CD4-positive, alpha-beta memory T cell (primary cell): ENCODE measurements around the gene ZNHIT2. TPM values are rescaled to one million over a fixed set of nuclear protein-coding genes. Genes with fewer than 3 reads are reported as not detected.
A peak's percentile ranks its signal among the peaks of the same experiment; 100 is the strongest.

ENCODE experiments used
- CTCF ChIA-PET: fragments of 350-600 bp; sonication (Branson Sonifier 250); formaldehyde crosslinking; loops from one replicate; lab custom pipeline; 2021; ENCODE audit warnings: inconsistent platforms; ENCODE audit not compliant: partially characterized antibody; lab: Charles Lee
- POLR2A ChIA-PET: fragments of 350-600 bp; sonication (Branson Sonifier 250); formaldehyde crosslinking; loops from one replicate; lab custom pipeline; 2021; ENCODE audit not compliant: partially characterized antibody; lab: Charles Lee
- DNase-seq, 5 donors: peaks; one replicate each; pipeline versions ENCODE4 v3.0.0 to v3.0.0-alpha.2; 2020 to 2022; ENCODE audit warnings: mixed read lengths in 1 of 5
- H3K27ac ChIP-seq: one replicate; pipeline ENCODE4 v1.7.0; 2013; ENCODE audit warnings: low read depth, low read length
- H3K27me3 ChIP-seq: 2 replicates; pipeline ENCODE4 v1.7.0; 2013; ENCODE audit warnings: mild to moderate bottlenecking, low read length, moderate library complexity; ENCODE audit not compliant: insufficient read depth
- H3K36me3 ChIP-seq: 2 replicates; pipeline ENCODE4 v1.7.0; 2013; ENCODE audit warnings: mild to moderate bottlenecking, low read length, moderate library complexity; ENCODE audit not compliant: insufficient read depth
- H3K4me1 ChIP-seq: 2 replicates; pipeline ENCODE4 v1.7.0; 2013; ENCODE audit warnings: mild to moderate bottlenecking, low read length, moderate library complexity; ENCODE audit not compliant: insufficient read depth
- H3K4me3 ChIP-seq, 2 donors: one replicate each; pipeline ENCODE4 v1.7.0; 2013; ENCODE audit warnings: low read length in 2 of 2, mild to moderate bottlenecking in 1 of 2
- H3K9me3 ChIP-seq, 2 donors: one replicate each; pipeline ENCODE4 v1.7.0; 2013; ENCODE audit warnings: low read length in 2 of 2, control low read depth in 1 of 2; ENCODE audit not compliant: control insufficient read depth in 1 of 2
- H3K27ac Mint-ChIP-seq, 7 donors: one replicate each; pipeline ENCODE4 v1.8.0; 2020 to 2021; ENCODE audit warnings: mixed read lengths in 7 of 7, mild to moderate bottlenecking in 6 of 7, inconsistent platforms in 3 of 7, moderate library complexity in 3 of 7
- H3K27me3 Mint-ChIP-seq, 2 donors: one replicate each; pipeline ENCODE4 v1.8.0; 2020 to 2021; ENCODE audit warnings: mixed read lengths in 2 of 2
- H3K36me3 Mint-ChIP-seq, 2 donors: one replicate each; pipeline ENCODE4 v1.8.0; 2020 to 2021; ENCODE audit warnings: mixed read lengths in 2 of 2, inconsistent platforms in 1 of 2, mild to moderate bottlenecking in 1 of 2
- H3K4me1 Mint-ChIP-seq, 4 donors: one replicate each; pipeline ENCODE4 v1.8.0; 2020 to 2021; ENCODE audit warnings: mixed read lengths in 4 of 4, mild to moderate bottlenecking in 1 of 4
- H3K4me3 Mint-ChIP-seq, 8 donors: one replicate each; pipeline ENCODE4 v1.8.0; 2020 to 2021; ENCODE audit warnings: mixed read lengths in 8 of 8, mild to moderate bottlenecking in 7 of 8, moderate library complexity in 6 of 8, inconsistent platforms in 3 of 8
- H3K9me3 Mint-ChIP-seq, 8 donors: one replicate each; pipeline ENCODE4 v1.8.0; 2020 to 2021; ENCODE audit warnings: mixed read lengths in 8 of 8, mild to moderate bottlenecking in 5 of 8, inconsistent platforms in 3 of 8, moderate library complexity in 1 of 8
- intact Hi-C: fragments of 100-400 bp; cut with micrococcal nuclease; formaldehyde crosslinking; loops from one replicate; pipeline ENCODE4 v1.15.1; 2023
- polyA plus RNA-seq, 2 donors: library from polyadenylated mRNA; unstranded; fragments of 300-500 nt; fragmentation: Illumina TruSeq; gene quantifications; one replicate each; pipeline ENCODE4 v1.2.3, GENCODE V29; 2021
- total RNA-seq, 2 experiments: library from RNA; stranded (reverse); gene quantifications; one replicate each; pipeline ENCODE4 v1.2.3, GENCODE V29; 2021

Gene ZNHIT2
- total and polyA plus RNA-seq, 4 experiments from 2014 or later = 13.1 to 22.5 (median 16.2) TPM

DNA sequence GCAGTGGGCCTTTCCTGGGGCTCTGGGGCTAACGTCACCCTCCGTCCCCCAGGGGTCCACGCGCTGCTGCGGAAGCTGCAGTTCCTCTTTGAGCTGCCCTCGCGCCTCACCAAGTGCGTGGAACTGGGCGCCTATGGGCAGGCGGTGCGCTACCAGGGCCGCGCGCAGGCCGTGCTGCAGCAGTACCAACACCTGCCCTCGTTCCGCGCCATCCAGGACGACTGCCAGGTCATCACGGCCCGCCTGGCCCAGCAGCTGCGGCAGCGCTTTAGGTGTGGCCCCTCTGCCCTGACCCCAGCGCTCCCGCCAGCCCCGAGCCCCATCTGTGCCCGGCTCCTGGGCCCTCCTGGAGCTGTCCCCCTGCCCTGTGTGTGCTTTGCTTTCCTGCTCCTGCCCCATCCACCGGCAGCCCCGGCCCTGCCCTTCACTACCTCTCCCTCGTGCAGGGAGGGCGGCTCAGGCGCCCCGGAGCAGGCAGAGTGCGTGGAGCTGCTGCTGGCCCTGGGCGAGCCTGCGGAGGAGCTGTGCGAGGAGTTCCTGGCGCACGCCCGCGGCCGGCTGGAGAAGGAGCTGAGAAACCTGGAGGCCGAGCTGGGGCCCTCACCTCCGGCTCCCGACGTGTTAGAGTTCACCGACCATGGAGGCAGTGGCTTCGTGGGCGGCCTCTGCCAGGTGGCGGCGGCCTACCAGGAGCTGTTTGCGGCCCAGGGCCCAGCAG is 9.6 kb downstream of the ZNHIT2 start:
- Histone ChIP-seq H3K27me3 (no peaks in the 10 kb centered on the region), H3K27ac (no peak overlapping the region), H3K4me3 (no peak overlapping the region), H3K36me3 (peaks cover 16% of the 10 kb centered on the region), H3K9me3 (no peaks in the 10 kb centered on the region), H3K4me1 (peaks cover 20% of the 10 kb centered on the region)
- no peak overlapping the region for H3K4me3 Mint-ChIP-seq
- no peak overlapping the region for H3K27ac Mint-ChIP-seq
- H3K4me1 Mint-ChIP-seq = peaks cover 13 to 35% (median 28%) of the 10 kb centered on the region in 4 donors
- H3K27me3 Mint-ChIP-seq = no peaks in the 10 kb centered on the region
- POLR2A ChIA-PET = interaction anchor here (1.8 to 15.5 kb wide), 3 partner anchors 9 to 13 kb away, joined by 7 to 320 read pairs (median 12); partner anchors contain the start of genes FAU, MRPL49, VPS51 and ZNHIT2
- H3K36me3 Mint-ChIP-seq = peaks cover 20 to 40% of the 10 kb centered on the region in 2 donors
- intact Hi-C loops = no loop called here
- CTCF ChIA-PET = interaction anchor here (4.8 to 6.8 kb wide), 3 partner anchors 10 to 73 kb away, joined by 33 to 70 read pairs (median 55); partner anchors contain the start of genes CAPN1, FAU, MRPL49 and VPS51
- no peak for DNase-seq
- no peaks in the 10 kb centered on the region for H3K9me3 Mint-ChIP-seq

DNA sequence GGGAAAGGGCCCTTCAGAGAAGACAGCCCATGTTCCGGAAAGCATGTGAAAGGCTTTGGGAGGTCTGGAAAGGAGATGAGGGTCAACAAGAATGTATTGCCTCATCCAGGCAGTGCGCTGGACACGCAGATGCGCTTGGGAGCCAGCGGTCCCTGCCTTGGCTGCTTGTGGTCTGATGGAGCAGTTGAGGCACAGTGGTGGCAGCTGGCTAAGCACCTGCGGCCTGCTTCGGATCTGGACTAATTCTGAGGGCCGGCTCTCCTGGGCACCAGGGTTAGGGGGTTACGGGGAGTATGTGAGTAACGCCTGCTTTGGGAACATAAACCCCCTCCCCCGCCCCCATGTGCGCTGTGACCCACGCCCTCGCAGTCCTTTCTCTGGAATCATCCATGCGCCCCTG is 10.4 kb downstream of the ZNHIT2 start:
- H3K4me3 Mint-ChIP-seq = no peak overlapping the region
- H3K27ac Mint-ChIP-seq = peak overlapping the region in 1 of 7 donors; percentile 32
- no peaks in the 10 kb centered on the region for H3K27me3 ChIP-seq
- CTCF ChIA-PET = no interaction called here
- H3K36me3 Mint-ChIP-seq = peaks cover 20 to 43% of the 10 kb centered on the region in 2 donors
- H3K9me3 ChIP-seq = no peaks in the 10 kb centered on the region
- H3K27me3 Mint-ChIP-seq = no peaks in the 10 kb centered on the region
- no peaks in the 10 kb centered on the region for H3K9me3 Mint-ChIP-seq
- peaks cover 13 to 32% (median 26%) of the 10 kb centered on the region in 4 donors for H3K4me1 Mint-ChIP-seq
- DNase-seq = no peak
- H3K36me3 ChIP-seq = peaks cover 16% of the 10 kb centered on the region
- no peak overlapping the region for H3K4me3 ChIP-seq
- no peak overlapping the region for H3K27ac ChIP-seq
- intact Hi-C loops = no loop called here
- POLR2A ChIA-PET = interaction anchor here (2.0 to 15.5 kb wide), 2 partner anchors 10 to 14 kb away, joined by 7 to 320 read pairs; partner anchors contain the start of genes FAU, MRPL49 and VPS51
- H3K4me1 ChIP-seq = peaks cover 17% of the 10 kb centered on the region

DNA sequence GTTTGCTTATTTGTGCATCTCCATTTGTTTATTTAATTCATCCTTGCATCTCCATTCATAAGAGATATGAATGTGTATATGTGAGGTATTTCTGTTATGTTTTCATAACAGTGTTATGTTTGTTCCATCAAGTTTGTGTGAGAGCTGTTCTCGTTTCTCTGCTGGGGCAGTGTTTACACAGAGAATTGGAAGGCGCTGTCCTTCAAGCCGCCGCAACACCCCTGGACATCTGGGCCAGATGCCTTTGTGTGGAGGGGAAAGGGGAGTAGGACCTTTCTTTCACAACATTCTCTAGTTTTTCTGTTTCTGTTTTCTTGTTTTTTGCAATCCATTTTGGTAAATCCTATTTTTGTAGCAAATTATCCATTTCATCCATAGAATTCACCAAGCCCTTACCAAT is 12.9 kb downstream of the ZNHIT2 start:
- Histone ChIP-seq H3K4me3 (no peak overlapping the region), H3K36me3 (peaks cover 11% of the 10 kb centered on the region), H3K27ac (no peak overlapping the region), H3K9me3 (no peaks in the 10 kb centered on the region), H3K4me1 (no peaks in the 10 kb centered on the region), H3K27me3 (no peaks in the 10 kb centered on the region)
- Mint-ChIP-seq H3K36me3 (peaks cover 16 to 39% of the 10 kb centered on the region in 2 donors), H3K27me3 (no peaks in the 10 kb centered on the region), H3K4me3 (no peak overlapping the region), H3K9me3 (no peaks in the 10 kb centered on the region), H3K4me1 (peaks cover 5 to 13% (median 10%) of the 10 kb centered on the region in 4 donors), H3K27ac (peak overlapping the region in 2 of 7 donors; percentile 20 to 41)
- no peak for DNase-seq
- POLR2A ChIA-PET = interaction anchor here (17.5 kb wide), 1 partner anchor 10 kb away, joined by 320 read pairs; the partner anchor contains the start of genes FAU, MRPL49, TM7SF2 and ZNHIT2
- CTCF ChIA-PET = interaction anchor here (0.6 to 0.7 kb wide), 2 partner anchors 8 to 53 kb away, joined by 3 read pairs; no protein-coding TSS in a partner anchor
- intact Hi-C loops = no loop called here

DNA sequence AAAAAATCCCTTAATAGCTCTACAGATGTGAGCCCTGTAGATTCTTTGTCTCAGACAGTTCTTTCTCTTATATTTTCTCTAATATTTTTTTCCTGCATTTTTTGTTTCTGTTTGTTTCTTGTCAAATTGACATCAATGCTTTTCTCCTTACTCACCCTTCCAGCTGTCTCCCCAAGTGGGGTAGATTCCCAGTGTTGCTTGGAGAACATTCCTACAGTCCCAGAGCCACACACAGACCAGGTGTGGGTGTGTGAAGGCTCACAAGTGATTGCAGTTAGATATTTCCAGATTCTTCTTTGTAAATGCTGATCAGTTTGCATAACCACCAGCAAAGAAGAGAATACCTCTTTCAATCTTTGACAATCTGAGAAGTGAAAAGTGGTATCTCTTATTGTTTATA is 14.0 kb downstream of the ZNHIT2 start:
- Mint-ChIP-seq H3K27ac (peak overlapping the region in 2 of 7 donors; percentile 17 to 23), H3K4me1 (peaks cover 9 to 17% (median 13%) of the 10 kb centered on the region in 4 donors), H3K9me3 (no peaks in the 10 kb centered on the region), H3K4me3 (no peak overlapping the region), H3K27me3 (no peaks in the 10 kb centered on the region), H3K36me3 (peaks cover 19 to 46% of the 10 kb centered on the region in 2 donors)
- Histone ChIP-seq H3K4me3 (no peak overlapping the region), H3K36me3 (no peaks in the 10 kb centered on the region), H3K4me1 (no peaks in the 10 kb centered on the region), H3K27me3 (no peaks in the 10 kb centered on the region), H3K27ac (no peak overlapping the region), H3K9me3 (no peaks in the 10 kb centered on the region)
- intact Hi-C loops = no loop called here
- CTCF ChIA-PET = interaction anchor here (1.0 to 2.3 kb wide), 4 partner anchors 8 to 211 kb away, joined by 3 to 5 read pairs (median 4); partner anchors contain the start of genes ARL2, CDC42EP2, TM7SF2 and ZNHIT2
- no peak for DNase-seq
- POLR2A ChIA-PET = interaction anchor here (1.3 to 17.5 kb wide), 2 partner anchors 12 to 89 kb away, joined by 4 to 320 read pairs; partner anchors contain the start of genes ARL2, FAU, MRPL49 and TM7SF2

DNA sequence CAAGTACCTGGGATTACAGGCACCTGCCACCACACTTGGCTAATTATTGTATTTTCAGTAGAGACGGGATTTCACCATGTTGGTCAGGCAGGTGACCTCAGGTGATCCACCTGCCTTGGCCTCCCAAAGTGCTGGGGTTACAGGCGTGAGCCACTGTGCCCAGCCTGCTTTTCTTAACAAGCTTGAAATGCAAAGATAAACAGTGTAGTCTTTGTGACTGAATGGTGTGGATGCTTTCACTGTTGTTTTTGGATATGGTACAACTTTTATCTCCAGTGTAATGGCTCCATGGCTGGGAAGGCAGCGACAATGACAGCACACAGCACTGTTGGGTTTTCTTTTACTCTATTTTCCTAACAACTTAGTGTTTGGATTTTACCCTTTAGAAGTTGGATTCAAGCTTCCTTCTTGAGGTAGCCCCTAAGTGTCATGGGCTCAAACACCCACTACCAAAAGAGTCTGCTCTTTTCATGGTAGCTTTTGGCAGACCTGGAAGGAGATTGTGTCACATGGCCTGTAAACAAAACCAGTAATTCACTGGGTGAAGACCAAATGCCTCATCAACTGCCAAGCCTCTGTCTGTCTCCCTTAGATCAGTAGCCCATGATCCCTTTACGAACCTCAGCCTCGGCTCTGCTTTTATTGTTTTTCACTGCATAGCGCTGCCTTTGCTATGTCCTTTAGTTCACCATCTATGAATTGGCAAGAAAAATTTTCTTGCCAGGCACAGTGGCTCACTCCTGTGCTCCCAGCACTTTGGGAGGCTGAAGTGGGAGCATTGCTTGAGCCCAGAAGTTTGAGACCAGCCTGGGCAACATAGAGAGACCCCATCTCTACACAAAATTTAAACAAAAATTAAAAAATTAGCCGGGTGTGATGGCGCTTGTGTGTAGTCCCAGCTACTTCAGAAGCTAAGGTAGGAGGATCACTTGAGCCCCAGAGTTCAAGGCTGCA is 15.1 kb downstream of the ZNHIT2 start:
- Histone ChIP-seq H3K27me3 (no peaks in the 10 kb centered on the region), H3K9me3 (no peaks in the 10 kb centered on the region), H3K27ac (no peak overlapping the region), H3K4me3 (no peak overlapping the region), H3K36me3 (no peaks in the 10 kb centered on the region), H3K4me1 (peaks cover 5% of the 10 kb centered on the region)
- ChIA-PET POLR2A (interaction anchor here (0.7 to 17.5 kb wide), 3 partner anchors 13 to 88 kb away, joined by 3 to 320 read pairs (median 4); partner anchors contain the start of genes ARL2, FAU, MRPL49 and TM7SF2), CTCF (interaction anchor here (1.0 to 2.3 kb wide), 5 partner anchors 8 to 213 kb away, joined by 3 to 5 read pairs (median 4); partner anchors contain the start of genes ARL2, CDC42EP2, TM7SF2 and ZNHIT2)
- no peak for DNase-seq
- intact Hi-C loops = no loop called here
- H3K27me3 Mint-ChIP-seq = no peaks in the 10 kb centered on the region
- H3K4me1 Mint-ChIP-seq = peaks cover 11 to 22% (median 17%) of the 10 kb centered on the region in 4 donors
- peak overlapping the region in 1 of 7 donors; percentile 19 for H3K27ac Mint-ChIP-seq
- H3K9me3 Mint-ChIP-seq = no peaks in the 10 kb centered on the region
- peaks cover 22 to 49% of the 10 kb centered on the region in 2 donors for H3K36me3 Mint-ChIP-seq
- no peak overlapping the region for H3K4me3 Mint-ChIP-seq

DNA sequence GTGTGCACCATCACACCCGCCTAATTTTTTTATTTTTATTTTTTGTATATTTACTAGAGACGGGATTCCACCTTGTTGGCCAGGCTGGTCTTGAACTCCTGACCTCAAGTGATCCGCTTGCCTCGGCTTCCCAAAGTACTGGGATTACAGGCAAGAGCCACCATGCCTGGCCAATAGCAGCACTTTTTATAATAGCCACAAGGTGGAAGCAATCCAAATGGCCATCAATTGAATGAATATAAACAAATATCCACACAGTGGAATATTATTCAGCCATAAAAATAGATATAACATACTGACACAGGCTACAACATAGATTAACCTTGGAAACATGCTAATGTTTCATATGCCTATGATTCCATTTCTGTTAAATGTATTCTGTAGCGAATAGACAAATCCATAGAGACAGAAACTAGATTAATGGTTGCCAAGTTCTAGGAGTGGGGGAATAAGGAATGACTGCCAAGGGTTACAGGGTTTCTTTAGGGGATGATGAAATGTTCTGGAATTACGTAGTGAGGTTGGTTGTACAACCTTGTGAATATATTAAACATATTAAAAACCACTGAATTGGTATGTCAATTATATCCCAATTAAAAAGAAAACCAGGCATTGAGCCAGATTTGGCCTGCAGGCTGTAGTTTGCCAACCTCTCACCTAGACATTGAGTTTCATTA is 16.7 kb downstream of the ZNHIT2 start:
- H3K36me3 Mint-ChIP-seq = peaks cover 14 to 42% of the 10 kb centered on the region in 2 donors
- no peaks in the 10 kb centered on the region for H3K27me3 ChIP-seq
- ChIA-PET CTCF (interaction anchor here (1.0 to 5.4 kb wide), 5 partner anchors 10 to 86 kb away, joined by 3 to 70 read pairs (median 5); partner anchors contain the start of genes ARL2, TM7SF2 and ZNHIT2), POLR2A (interaction anchor here (2.8 to 17.5 kb wide), 2 partner anchors 14 to 18 kb away, joined by 9 to 320 read pairs; partner anchors contain the start of genes CDCA5, FAU, MRPL49 and TM7SF2)
- peaks cover 12 to 30% (median 21%) of the 10 kb centered on the region in 4 donors for H3K4me1 Mint-ChIP-seq
- no peak overlapping the region for H3K4me3 ChIP-seq
- no peak overlapping the region for H3K4me3 Mint-ChIP-seq
- no peak overlapping the region for H3K27ac ChIP-seq
- H3K4me1 ChIP-seq = peaks cover 15% of the 10 kb centered on the region
- peak overlapping the region in 1 of 7 donors; percentile 57 for H3K27ac Mint-ChIP-seq
- H3K9me3 ChIP-seq = no peaks in the 10 kb centered on the region
- intact Hi-C loops = no loop called here
- no peaks in the 10 kb centered on the region for H3K27me3 Mint-ChIP-seq
- DNase-seq = no peak
- H3K9me3 Mint-ChIP-seq = no peaks in the 10 kb centered on the region
- H3K36me3 ChIP-seq = no peaks in the 10 kb centered on the region
